HG02588 (cell line): ENCODE measurements around the gene TSPAN15.

Experiments used
- ATAC-seq: cut with Tn5 transposase; IDR thresholded peaks from one replicate; pipeline ENCODE4 v1.9.1; 2021; ENCODE audit warnings: mild to moderate bottlenecking, moderate library complexity; ENCODE audit not compliant: unreplicated experiment

TSPAN15 gene

DNA sequence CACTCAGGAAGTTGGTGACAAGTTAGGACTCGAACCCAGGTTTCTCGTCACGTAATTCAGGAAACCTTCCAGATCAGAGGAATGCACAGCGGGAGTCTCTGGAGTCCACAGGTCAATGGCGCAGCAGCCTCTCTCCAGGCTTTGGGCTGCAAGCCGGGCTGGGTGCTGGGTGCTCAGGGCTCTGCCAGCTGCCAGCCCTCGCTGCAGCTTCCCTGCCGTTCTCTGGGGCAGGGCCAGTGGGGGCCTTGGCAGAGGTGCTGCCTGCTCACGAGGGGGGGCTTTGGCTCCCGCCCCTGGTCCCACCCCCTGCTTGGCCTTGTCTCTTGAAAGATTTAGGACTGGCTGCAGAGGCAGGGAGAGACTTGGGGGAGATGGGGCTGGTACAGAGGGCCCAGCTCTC, 34.6 kb upstream of the TSPAN15 start, which contains the start of gene TACR2:
Gene TACR2, minus strand, starts transcription at position 224 of the 400 bp plus-strand sequence. CDS start 595 bp downstream, outside the sequence.
- ATAC-seq, result no peak

DNA sequence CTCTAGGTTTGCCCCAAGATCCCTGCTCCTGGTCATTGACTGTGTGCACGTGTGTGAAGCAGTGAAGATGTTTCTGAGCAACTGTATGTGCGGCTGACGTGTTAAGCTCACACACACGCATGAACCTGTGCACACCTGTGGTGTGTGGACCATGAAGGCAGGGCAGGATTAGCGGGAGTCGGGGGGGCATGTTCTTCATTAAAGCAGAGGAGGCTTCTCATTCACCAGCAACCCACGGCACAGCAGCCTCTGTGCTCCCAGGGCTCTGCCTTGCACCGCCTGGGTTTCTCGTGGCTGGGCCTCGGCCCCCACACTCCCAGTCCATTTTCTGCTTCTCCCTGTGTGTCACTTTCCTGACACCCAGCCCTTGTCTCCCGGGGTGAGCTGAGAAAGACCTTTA, 33.7 kb upstream of the TSPAN15 start:
- ATAC-seq, result no peak

DNA sequence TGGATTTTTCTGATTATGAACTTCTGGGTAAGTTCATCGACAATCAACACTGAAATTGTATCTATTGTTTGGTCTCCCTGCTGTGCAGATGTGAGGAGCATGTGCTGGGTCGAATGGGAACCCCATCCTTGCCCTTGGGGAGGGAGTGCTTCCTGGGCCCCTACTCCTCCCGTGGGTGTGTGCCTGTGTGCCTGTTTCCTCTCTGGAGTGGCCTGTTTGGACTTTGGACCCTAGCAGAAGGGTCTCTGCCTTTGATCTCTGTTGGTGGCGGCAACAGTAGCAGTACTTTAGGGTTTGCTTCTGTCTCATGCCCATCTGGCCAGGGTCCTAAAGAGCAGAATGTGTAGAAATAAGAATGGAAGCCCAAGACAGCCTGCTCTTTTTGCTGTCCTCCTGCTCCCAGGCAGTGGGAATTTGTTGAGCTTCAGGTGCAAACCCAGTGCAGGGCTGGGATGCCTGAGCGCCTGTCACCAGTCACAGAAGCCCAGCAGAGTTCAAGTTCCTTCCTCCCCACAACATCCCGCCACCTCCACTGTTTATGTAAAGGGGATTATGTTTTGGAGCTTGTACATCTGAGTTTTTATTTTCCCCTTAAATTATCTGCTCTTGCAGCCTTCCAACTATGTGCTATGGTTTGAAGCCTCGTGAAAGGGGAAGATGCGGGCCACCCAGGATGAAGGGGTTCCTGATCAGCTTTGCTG, 33.1 kb upstream of the TSPAN15 start:
- ATAC-seq, result no peak

DNA sequence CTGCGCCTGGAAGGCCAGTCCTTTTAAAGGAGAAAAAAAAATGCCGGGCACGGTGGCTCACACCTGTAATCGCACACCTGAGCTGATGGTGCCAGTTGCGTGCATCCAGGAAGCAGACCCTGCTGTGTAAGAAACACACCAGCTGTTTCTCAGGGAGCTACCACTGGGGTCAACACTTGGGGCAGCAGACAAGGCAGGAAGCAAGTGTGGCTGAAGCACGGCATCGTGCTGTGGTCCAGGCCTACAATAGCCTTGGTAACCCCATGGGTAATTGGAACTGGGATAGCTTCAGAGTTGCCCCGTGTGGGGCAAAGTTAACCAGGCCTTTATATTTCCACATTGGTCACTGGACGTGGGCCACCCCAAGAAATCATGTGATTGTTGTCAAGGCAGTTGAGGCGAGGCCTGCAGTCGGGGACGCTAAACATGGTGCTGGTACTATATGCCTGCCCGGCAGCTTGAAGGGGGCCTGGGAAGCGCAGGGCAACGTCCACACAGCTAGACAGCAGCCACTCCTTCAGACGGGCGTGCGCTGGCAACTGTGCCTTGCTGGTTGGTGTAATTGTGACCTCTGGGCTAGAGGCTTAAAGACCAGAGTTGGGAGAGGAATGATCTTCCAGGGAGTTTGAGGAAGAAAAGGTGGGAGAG, 32.0 kb upstream of the TSPAN15 start:
- no peak for ATAC-seq

DNA sequence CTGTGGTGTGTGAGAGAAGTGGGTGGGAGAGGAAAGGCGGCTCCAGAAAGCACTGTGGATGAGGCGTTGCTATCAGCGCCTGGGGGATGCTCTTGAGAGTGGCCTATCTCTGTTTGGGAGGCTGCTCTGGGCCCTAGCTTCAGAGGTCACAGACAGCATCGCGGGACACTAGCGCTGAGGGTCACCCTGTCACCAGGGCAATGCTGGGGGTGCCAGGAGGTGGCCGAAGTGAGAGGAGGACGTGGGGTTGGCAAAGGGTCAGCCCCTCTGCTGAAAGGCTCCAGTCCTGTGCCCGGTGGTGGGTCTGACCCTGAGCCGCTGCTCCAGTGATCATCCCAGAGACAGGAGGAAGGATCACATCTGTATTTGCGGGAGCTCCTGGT, 31.5 kb upstream of the TSPAN15 start:
- no peak for ATAC-seq

DNA sequence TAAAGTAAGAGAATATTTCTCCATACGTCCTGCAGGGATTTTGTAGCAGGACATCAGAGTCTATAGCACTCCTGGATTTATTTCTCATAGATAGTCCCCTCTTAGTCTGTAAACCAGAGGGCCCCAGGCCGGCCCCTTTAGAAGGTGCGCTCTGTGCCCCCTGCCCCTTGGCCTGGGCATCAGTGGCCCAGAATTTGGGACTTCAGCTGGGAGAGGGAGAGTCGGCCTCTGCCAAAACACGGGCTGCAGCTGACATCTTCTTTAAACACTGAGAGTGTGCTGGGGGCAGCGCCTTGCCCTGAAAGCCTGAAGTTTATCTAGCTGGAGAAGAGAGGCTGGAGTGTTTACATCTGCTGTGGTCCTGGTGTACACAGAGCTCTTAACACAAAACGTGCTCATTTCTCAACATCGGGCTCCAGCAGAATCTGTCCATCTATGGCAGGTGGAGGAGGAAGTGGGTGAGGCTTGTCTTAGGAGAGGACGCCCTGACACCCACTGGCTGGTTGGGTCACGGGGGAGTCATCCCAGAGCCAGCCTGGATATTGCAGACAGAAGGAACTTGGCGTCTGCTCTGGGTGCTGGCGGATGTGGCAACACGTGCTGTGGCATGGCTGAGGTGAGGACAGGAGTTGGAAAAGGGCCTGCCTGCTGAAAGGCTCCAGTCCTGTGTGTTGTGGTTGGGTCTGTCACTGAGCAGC, 29.5 kb upstream of the TSPAN15 start:
- no peak for ATAC-seq

DNA sequence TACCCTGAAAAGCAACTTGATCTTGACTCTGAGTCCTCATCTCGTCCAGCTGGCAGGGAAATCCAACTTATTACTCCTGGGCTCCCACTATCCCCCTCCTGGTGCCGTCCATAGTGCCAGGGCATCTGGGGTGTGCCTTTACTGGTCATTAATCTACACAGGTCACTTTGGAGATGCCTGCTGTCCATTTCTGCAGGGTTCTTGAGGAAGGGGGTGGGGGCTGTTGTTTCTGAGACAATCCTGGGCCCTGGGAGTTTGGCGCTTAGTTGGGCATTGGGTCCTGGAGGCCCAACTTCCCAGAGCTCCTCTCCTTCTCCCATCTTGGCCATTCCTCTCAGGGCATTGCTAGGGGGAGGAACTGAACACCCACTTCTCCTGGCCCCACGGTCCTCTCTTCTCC, 28.6 kb upstream of the TSPAN15 start:
- ATAC-seq, result no peak

DNA sequence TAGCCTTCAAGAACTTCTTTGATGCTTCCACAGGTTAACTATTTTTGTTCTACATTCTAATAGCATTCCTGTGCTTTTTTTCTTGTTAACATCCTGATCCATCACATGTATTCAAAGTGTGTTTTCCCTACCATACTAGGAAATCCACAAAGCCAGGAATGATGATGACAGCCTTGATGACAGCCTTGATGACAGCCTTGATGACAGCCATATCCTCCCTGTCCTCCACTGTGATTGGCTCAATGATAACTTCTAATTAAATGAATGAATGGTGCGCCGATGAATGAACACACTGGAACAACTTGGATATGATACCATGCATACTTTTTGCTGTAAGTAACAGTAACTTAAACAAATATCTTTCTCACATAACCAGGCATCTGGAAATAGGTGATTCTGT, 26.2 kb upstream of the TSPAN15 start:
- ATAC-seq, result no peak

DNA sequence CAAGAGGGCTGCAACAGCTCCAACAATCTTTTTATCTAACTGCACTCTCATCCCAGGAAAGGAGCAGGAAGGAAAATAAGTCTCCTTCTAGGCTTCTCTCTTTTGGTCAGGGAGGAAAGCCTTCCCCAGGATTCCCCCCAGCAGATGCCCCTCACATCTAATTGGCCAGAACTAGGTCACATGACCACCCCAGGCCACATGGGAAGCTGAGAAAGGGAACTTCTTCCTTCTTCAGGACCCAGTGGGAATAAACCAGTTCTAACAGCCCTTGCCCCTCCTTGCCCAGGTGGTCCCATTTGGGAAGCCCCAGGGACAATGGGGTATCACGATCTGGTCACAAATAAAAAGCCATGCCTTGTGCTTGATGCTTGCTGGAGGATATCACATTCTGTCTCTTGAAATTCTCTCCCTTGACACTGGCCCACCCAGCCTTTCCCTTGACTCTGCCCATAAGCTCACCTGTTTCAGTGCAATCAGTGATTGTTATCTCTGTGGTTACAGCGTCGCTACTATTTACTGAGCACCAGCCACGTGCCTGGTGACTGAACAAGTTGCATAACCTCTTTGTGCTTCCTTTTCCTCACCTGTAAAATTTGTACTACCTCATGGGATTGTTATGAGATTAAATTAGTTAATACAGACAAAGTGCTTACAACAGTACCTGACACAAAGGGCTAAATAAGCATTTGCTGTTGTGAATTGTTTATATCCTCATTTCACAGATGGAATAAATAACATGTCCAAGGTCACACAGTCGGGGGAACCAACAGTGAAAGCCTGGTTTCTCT, 25.6 kb upstream of the TSPAN15 start:
- ATAC-seq, result no peak

DNA sequence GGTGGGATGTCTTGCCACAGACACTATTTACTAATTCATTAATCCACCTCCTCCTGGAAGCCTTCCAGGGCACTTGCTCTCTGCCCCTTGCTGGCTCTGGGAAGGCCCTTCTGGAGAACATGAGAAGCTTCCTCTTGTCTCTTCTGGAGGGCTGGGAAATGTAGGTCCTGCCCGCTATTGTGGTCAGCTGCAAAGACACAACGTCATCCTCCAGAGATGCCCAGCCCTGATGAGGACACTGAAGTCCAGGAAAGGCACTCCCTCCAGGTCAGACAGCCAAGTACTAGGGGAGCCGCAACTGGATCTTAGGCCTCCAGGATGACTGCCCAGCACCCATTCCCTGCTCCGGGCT, 24.9 kb upstream of the TSPAN15 start:
- ATAC-seq, result no peak

DNA sequence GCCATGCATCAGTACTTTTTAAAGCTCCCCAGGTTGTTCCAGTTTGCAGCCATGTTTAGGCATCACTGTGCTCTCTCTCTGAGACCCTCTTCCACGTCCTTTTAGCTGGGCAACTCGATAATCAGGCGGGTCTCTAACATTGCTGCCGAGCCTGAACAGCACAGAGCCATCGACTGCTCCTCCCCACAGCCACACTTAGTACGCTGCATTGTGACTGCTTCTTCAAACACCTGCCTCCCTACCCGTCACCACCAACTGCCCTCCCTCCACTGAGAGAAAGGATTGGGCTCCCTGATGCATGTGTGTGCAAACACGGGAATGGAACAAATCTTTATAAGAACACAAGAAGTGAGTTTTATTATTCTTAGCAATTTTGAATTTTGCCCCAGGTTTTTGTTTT, 23.1 kb upstream of the TSPAN15 start:
- no peak for ATAC-seq

DNA sequence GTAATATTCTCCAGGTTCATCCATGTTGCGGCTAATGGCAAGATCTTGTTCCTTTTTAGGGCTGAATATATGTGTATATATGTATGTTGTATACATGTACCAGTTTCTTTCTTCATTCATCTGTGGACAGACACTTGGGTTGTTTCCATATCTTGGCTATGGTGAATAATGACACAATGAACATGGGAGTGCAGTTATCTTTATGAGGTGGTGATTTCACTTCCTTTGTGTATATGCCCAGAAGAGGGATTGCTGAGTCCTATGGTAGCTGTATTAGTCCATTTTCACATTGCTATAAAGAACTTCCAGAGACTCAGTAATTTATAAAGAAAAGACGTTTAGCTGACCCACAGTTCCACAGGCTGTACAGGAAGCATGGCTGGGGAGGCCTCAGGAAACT, 17.1 kb upstream of the TSPAN15 start:
- no peak for ATAC-seq

DNA sequence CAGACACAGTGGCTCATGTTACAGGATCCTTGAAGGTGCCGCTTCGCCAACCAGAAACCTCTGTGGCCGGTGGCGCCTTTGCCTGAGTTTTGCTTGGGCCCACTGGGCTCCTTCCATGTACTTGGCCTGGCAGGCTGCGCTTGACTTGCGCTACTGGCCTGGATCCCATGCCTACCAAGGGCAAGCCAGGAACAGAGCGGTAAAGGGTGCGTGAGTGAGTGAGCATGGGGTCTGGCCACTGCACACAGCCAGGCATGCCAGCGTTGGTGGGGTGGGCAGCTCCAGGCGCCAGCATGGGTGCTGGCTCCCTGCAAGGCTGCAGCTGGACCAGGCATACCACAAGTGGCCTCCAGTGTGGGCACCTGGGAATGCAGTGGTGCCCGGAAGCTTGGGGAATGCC, 16.3 kb upstream of the TSPAN15 start:
- no peak for ATAC-seq

DNA sequence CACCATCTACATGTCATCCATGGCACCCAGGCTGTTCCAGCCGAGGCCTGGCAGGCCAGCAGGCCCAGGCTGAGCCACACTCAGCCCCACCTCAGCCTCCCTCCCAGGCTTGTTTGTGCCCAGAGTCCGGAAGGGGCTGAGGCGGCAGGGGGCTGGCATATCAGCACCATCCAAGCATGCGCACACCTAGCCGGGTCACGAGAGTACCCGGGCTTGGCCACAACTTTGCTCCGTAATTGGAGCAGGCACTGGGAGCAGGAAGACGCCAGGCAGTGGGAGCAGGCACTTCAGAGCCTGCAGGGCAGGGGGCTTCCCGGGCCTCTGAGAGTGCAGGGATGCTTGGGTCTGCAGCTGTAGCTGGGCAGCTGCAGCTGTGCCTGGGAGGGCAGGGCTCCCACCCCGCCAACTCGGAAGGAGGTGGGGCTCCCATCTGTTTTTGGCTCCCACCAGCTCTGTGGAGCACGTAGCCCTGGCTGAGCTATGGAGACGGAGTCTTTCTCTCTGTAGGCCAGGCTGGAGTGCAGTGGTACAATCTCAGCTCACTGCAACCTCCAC, 15.2 kb upstream of the TSPAN15 start:
- no peak for ATAC-seq

DNA sequence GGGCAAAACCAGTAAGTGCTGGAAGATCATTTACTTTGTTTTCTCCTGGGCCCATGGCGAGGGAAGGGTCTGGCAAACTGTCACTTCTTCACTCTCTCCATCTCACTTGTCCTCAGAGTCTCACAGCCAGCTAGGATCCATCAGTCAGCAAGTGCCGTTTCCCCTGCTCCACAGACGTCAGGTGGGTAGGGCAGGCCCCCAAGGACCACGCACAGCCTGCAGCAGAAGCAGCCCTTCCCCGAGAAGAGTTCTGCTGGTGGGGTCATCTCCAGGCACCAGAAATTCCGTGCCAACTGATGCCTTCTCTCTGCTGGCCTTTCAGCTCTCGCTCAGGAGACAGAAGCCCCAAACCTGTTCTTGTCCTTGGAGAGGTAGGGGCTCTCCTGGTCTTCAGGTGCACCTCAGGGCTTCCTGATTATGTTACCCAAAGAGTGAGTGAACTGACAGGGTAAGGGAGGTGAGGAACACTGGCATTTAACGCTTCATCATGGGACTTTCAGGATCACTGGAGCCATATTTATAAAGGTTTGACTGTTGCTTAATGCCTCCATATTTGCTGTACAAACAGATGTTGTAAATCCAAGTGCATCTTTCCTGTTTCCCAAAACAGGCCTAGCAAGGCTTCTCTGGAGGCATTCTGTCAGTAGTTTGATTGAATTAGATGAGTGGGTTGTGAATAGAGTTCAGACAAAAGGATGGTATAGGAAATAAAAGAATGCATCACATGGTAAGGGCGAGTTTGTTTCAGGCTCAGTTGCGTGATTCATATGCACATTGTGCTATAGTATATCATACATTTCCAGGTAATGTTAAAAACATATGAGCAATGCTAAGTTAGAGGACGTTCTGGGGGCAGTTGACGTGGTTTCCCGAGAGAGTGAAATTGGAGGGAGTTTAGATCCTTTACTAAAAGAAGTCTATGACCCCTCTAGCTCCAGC, 13.7 kb upstream of the TSPAN15 start:
- ATAC-seq, result no peak

DNA sequence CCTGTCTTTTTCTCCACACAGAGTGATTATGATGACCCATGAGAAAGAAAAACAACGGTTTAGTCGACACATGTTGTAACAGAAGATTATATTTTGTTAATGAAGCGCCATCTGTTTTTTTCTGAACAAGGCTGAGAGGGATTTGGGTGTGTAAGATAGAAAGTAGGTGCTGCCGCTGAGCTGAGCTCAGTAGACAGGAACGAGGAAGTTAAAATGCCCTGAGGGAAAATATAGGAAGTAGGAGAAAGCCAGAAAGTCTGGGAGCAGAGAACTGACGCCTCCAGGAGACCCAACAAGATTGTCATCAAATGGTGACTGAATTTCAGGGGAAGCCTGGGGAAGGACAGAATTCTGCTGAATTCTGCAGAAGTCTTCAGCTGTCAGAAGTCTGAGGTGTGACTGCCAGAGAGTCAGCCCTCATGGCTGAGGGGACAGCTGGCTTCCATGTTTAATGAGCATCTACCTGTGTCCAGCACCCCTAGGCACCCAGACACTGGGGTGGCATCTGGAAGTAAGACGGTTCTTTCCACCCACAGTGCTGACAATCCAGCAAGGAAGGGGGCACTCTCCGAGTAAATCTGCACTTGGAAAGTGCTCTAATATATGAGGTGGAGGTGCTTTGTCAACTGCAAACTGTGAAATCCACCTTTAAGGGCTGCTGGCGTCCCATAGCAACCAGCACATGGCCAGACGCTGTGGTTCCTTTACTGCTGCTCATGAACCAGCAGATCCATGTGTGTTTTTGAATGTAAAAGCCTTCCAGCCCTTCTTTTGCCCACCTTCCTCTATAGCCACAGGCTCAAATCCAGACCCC, 12.5 kb upstream of the TSPAN15 start:
- no peak for ATAC-seq

DNA sequence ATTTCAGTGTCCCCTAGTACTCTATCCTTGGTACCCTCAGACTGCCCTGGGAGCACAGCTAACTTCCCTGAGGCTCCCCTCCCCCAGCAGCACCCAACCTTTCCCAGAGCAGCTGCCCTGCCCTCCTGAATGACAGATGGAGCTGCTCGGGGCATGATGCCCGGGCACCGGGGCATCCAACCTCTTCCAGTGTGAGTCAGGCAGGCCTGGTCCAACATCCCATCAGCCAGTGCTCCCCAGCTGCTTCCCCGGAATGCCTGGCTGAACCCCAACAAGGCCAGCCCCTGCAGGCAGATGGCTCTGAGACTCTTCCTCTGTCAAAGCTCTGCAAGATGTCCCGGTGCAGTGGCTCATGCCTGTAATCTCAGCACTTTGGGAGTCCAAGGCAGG, 11.9 kb upstream of the TSPAN15 start:
- no peak for ATAC-seq

DNA sequence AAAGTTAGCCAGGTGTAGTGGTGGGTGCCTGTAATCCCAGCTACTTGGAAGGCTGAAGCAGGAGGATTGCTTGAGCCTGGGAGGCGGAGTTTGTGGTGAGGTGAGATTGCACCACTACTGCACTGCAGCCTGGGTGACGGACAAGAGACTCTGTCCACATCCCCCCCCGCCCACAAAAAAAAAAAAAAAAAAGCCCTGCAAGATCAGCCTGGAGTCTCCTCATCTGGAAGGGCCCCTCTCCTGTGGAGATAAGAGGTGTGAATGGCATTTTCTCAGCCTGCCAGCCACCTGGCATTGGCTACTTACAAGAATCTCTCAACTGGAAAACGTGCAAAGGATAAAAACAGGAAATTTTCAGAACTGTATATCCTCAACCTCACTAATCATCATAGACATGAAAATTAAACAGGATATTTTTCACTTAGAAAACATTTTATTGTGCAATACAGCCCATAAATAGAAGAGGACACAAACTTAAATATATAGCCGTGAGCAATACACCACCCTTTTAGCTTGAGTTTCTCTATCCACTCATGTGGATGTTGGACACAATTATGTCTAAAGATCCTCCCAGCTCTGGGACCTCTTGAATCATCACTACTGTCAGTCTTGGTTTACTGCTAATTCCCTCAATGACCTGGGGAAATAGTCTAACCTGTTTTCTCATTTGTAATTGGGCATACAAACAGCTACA, 11.3 kb upstream of the TSPAN15 start:
- ATAC-seq, result no peak

DNA sequence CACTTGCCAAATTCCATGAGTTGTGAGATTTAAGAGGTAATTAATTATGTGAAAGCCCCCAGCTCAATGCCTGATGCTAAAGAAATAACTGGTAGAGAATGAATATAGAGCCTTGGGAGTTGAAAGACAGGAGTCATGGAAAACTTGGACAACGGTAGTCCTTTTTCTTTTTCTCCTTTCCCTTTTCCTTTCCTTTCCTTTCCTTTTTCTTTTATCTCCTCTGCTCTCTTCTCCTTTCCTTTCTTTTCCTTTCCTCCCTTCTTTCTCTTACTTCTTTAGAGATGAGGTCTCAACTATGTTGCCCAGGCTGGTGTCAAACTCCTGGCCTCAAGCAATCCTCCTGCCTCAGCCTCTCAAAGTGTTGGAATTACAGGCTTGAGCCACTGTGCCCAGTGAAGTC, 7.9 kb upstream of the TSPAN15 start:
- no peak for ATAC-seq
